HepG2 (cell line): Measurements from ENCODE around the gene THOC7. TPM values are rescaled to one million over a fixed set of nuclear protein-coding genes. Genes with fewer than 3 reads are reported as not detected.
A peak's percentile ranks its signal among the peaks of the same experiment; 100 is the strongest.

Experiments
- FOXA1 ChIP-seq, 2 experiments: fragments of 450-650 bp in 1 of 2; sonication (generic) in 1 of 2; formaldehyde crosslinking in 1 of 2; IDR thresholded peaks; 2 replicates each; pipeline versions ENCODE4 v1.4.0 to v1.6.1; 2016 to 2020; ENCODE audit warnings: missing genetic modification reagents in 1 of 2
- GPN1 ChIP-seq: sonication (generic); formaldehyde crosslinking; IDR thresholded peaks from 2 replicates; pipeline ENCODE4 v1.5.1; 2020; ENCODE audit warnings: missing genetic modification reagents, borderline replicate concordance
- HIVEP1 ChIP-seq: sonication (generic); formaldehyde crosslinking; IDR thresholded peaks from 2 replicates; pipeline ENCODE4 v1.4.0; 2020; ENCODE audit warnings: mild to moderate bottlenecking, missing genetic modification reagents
- SAFB2 ChIP-seq: sonication (generic); formaldehyde crosslinking; IDR thresholded peaks from 2 replicates; pipeline ENCODE4 v1.5.1; 2020; ENCODE audit warnings: missing genetic modification reagents, low read depth, mild to moderate bottlenecking, borderline replicate concordance
- SNAI1 ChIP-seq: sonication (generic); formaldehyde crosslinking; IDR thresholded peaks from 2 replicates; pipeline ENCODE4 v1.5.0; 2020; ENCODE audit warnings: mild to moderate bottlenecking, missing genetic modification reagents, borderline replicate concordance
- SRSF1 ChIP-seq: fragments of 200-400 bp; formaldehyde crosslinking; optimal IDR thresholded peaks from 2 replicates; pipeline ENCODE3; 2017; ENCODE audit warnings: mild to moderate bottlenecking, low read depth, low read length, moderate library complexity
- ZBTB7B ChIP-seq: sonication (generic); formaldehyde crosslinking; IDR thresholded peaks from 2 replicates; pipeline ENCODE4 v1.4.0; 2020; ENCODE audit warnings: missing genetic modification reagents
- ZFP36L2 ChIP-seq: sonication (generic); formaldehyde crosslinking; IDR thresholded peaks from 2 replicates; pipeline ENCODE4 v1.4.0; 2020; ENCODE audit warnings: missing genetic modification reagents
- ZNF678 ChIP-seq: sonication (generic); formaldehyde crosslinking; IDR thresholded peaks from 2 replicates; pipeline ENCODE4 v1.4.0; 2020; ENCODE audit warnings: mild to moderate bottlenecking, missing genetic modification reagents
- ZNF773 ChIP-seq: sonication (generic); formaldehyde crosslinking; IDR thresholded peaks from 2 replicates; pipeline ENCODE4 v1.4.0; 2020; ENCODE audit warnings: missing genetic modification reagents, borderline replicate concordance
- polyA plus RNA-seq, 8 experiments: library from polyadenylated mRNA; depleted of rRNA in 3 of 8; stranded (reverse) in 7 of 8; unstranded in 1 of 8; fragments of >200 nt; fragmentation: Illumina TruSeq in 4 of 8; extraction: Trizol in 4 of 8; gene quantifications; 2 replicates each; pipeline versions ENCODE4 v1.2.1 to v1.2.3, GENCODE V29; 2011 to 2016; ENCODE audit warnings: low read depth in 4 of 8, missing spikeins in 1 of 8, mixed read lengths in 1 of 8; ENCODE audit not compliant: insufficient read depth in 1 of 8
- total RNA-seq, 5 experiments: library from RNA; depleted of rRNA; stranded (reverse); fragments of >200 nt; fragmentation: Illumina TruSeq; extraction: Trizol; gene quantifications; 2 replicates each; pipeline ENCODE4 v1.2.3, GENCODE V29; 2016; ENCODE audit warnings: low read depth in 1 of 5
- TF ChIP-seq, protein P1 (sequence below): sonication (generic); formaldehyde crosslinking; IDR thresholded peaks from 2 replicates; pipeline ENCODE4 v1.5.0; 2020; ENCODE audit warnings: mild to moderate bottlenecking, low read depth, missing genetic modification reagents, borderline replicate concordance
- TF ChIP-seq, protein P2 (sequence below): sonication (generic); formaldehyde crosslinking; IDR thresholded peaks from 2 replicates; pipeline ENCODE4 v1.4.0; 2020; ENCODE audit warnings: missing genetic modification reagents, borderline replicate concordance
- TF ChIP-seq, protein P3 (sequence below): IDR thresholded peaks from 2 replicates; pipeline ENCODE4 v1.6.1; 2016; ENCODE audit warnings: low read depth, borderline replicate concordance
- TF ChIP-seq, protein P4 (sequence below): sonication (generic); formaldehyde crosslinking; IDR thresholded peaks from 2 replicates; pipeline ENCODE4 v1.8.0; 2022; ENCODE audit warnings: mild to moderate bottlenecking, missing genetic modification reagents
- TF ChIP-seq, protein P5 (sequence below): IDR thresholded peaks from 2 replicates; pipeline ENCODE4 v1.6.1; 2016
- TF ChIP-seq, protein P6 (sequence below): sonication (generic); formaldehyde crosslinking; IDR thresholded peaks from 2 replicates; pipeline ENCODE4 v1.5.0; 2020; ENCODE audit warnings: mild to moderate bottlenecking, missing genetic modification reagents, borderline replicate concordance
- TF ChIP-seq, protein P7 (sequence below): sonication (generic); formaldehyde crosslinking; IDR thresholded peaks from 2 replicates; pipeline ENCODE4 v1.5.0; 2020; ENCODE audit warnings: missing genetic modification reagents

Gene THOC7
- total and polyA plus RNA-seq, 2 of the 13 experiments (the other 11 are each of a cell fraction or from before 2014, with no cell fraction given), result 32.8 to 63.5 TPM

DNA sequence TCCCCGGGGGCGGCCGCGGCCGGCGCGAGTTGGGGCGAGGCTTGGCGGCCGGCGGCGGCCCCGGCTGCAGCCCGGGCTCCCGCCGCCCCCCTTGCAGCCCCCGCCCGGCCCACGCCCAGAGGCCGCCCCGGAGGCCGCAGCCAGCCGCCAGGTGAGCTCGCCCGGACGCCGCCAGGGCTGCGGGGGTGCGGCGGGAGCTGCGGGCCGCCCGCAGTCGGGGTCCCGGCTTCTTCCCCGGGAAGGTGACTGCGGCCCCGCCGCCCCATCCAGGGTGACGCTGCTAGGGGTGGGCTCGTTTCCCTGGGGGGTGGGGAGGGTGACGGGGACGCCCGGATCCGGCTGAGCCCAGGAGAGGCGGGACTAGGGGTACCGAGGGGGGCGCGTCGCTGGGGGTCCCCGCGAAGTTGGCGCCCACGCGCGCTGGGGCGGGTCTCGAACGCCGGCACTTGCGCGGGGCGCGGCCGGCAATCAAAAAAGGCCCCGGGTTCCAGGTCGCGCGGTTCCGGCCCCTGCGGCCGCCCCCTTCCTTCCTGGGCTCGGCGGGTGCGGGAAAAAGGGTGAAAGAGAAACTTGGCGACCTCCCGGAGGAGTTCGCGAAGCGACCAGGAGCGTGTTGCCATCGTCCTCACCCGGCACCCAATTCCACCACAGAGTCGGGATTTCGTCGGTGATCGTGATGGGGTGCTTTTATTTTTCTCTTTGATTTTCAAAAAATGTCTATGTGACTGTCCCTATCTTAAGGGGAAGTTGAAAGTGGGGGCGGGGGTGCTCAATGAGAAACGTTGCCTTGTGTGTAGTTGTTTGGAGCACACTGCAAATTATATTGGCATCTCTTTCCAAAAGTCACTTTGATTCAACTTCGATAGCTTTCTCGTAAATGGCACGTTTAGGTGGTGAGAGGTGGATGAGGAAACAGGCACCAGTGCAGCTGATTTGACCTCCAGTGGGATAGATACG lies 681 bp upstream of the THOC7 start (continued):
- no peak for TF ChIP-seq SRSF1
- no peak for TF ChIP-seq SNAI1 (CRISPR knock-in tag)
- TF ChIP-seq, protein P1, sequence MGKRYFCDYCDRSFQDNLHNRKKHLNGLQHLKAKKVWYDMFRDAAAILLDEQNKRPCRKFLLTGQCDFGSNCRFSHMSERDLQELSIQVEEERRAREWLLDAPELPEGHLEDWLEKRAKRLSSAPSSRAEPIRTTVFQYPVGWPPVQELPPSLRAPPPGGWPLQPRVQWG, result no peak
- peak; percentile 15; the same call in 1 of the 2 replicates for TF ChIP-seq HIVEP1 (CRISPR knock-in tag)
- TF ChIP-seq, protein P2, sequence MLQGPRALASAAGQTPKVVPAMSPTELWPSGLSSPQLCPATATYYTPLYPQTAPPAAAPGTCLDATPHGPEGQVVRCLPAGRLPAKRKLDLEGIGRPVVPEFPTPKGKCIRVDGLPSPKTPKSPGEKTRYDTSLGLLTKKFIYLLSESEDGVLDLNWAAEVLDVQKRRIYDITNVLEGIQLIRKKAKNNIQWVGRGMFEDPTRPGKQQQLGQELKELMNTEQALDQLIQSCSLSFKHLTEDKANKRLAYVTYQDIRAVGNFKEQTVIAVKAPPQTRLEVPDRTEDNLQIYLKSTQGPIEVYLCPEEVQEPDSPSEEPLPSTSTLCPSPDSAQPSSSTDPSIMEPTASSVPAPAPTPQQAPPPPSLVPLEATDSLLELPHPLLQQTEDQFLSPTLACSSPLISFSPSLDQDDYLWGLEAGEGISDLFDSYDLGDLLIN (CRISPR knock-in tag), result no peak
- TF ChIP-seq FOXA1 (IDR thresholded peaks at IDR 0.05), result no peak
- TF ChIP-seq FOXA1 (CRISPR knock-in tag; IDR thresholded peaks at IDR 0.05), result no peak
- no peak for TF ChIP-seq GPN1 (CRISPR knock-in tag)
- TF ChIP-seq ZNF773, result no peak
- TF ChIP-seq, protein P3, sequence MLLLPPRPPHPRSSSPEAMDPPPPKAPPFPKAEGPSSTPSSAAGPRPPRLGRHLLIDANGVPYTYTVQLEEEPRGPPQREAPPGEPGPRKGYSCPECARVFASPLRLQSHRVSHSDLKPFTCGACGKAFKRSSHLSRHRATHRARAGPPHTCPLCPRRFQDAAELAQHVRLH (CRISPR knock-in tag), result 0 out of 2 replicates have a peak, but pooled peaks have one; percentile 38
- TF ChIP-seq ZBTB7B (CRISPR knock-in tag), result peak; percentile 80
- no peak for TF ChIP-seq ZFP36L2 (CRISPR knock-in tag)
- TF ChIP-seq, protein P4, sequence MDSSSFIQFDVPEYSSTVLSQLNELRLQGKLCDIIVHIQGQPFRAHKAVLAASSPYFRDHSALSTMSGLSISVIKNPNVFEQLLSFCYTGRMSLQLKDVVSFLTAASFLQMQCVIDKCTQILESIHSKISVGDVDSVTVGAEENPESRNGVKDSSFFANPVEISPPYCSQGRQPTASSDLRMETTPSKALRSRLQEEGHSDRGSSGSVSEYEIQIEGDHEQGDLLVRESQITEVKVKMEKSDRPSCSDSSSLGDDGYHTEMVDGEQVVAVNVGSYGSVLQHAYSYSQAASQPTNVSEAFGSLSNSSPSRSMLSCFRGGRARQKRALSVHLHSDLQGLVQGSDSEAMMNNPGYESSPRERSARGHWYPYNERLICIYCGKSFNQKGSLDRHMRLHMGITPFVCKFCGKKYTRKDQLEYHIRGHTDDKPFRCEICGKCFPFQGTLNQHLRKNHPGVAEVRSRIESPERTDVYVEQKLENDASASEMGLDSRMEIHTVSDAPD (CRISPR knock-in tag), result no peak
- 0 out of 2 replicates have a peak, but pooled peaks have one; percentile 28 for TF ChIP-seq ZNF678 (CRISPR knock-in tag)
- no peak for TF ChIP-seq SAFB2
- TF ChIP-seq, protein P5, sequence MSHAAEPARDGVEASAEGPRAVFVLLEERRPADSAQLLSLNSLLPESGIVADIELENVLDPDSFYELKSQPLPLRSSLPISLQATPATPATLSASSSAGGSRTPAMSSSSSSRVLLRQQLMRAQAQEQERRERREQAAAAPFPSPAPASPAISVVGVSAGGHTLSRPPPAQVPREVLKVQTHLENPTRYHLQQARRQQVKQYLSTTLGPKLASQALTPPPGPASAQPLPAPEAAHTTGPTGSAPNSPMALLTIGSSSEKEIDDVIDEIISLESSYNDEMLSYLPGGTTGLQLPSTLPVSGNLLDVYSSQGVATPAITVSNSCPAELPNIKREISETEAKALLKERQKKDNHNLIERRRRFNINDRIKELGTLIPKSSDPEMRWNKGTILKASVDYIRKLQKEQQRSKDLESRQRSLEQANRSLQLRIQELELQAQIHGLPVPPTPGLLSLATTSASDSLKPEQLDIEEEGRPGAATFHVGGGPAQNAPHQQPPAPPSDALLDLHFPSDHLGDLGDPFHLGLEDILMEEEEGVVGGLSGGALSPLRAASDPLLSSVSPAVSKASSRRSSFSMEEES (CRISPR knock-in tag), result no peak
- TF ChIP-seq, protein P6, sequence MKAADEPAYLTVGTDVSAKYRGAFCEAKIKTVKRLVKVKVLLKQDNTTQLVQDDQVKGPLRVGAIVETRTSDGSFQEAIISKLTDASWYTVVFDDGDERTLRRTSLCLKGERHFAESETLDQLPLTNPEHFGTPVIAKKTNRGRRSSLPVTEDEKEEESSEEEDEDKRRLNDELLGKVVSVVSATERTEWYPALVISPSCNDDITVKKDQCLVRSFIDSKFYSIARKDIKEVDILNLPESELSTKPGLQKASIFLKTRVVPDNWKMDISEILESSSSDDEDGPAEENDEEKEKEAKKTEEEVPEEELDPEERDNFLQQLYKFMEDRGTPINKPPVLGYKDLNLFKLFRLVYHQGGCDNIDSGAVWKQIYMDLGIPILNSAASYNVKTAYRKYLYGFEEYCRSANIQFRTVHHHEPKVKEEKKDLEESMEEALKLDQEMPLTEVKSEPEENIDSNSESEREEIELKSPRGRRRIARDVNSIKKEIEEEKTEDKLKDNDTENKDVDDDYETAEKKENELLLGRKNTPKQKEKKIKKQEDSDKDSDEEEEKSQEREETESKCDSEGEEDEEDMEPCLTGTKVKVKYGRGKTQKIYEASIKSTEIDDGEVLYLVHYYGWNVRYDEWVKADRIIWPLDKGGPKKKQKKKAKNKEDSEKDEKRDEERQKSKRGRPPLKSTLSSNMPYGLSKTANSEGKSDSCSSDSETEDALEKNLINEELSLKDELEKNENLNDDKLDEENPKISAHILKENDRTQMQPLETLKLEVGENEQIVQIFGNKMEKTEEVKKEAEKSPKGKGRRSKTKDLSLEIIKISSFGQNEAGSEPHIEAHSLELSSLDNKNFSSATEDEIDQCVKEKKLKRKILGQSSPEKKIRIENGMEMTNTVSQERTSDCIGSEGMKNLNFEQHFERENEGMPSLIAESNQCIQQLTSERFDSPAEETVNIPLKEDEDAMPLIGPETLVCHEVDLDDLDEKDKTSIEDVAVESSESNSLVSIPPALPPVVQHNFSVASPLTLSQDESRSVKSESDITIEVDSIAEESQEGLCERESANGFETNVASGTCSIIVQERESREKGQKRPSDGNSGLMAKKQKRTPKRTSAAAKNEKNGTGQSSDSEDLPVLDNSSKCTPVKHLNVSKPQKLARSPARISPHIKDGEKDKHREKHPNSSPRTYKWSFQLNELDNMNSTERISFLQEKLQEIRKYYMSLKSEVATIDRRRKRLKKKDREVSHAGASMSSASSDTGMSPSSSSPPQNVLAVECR (CRISPR knock-in tag), result peak; percentile 33; the same call in 1 of the 2 replicates
- TF ChIP-seq, protein P7, sequence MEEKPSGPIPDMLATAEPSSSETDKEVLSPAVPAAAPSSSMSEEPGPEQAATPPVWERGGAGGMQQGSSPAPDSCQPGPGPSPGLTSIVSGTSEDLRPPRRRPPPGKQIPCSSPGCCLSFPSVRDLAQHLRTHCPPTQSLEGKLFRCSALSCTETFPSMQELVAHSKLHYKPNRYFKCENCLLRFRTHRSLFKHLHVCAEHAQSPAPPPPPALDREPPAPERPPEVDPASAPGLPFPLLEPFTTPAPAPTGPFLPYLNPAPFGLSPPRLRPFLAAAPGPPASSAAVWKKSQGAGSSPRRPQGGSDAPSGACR (CRISPR knock-in tag), result no peak
